ENCODE data around the gene SLX9. TPM values are rescaled to one million over a fixed set of nuclear protein-coding genes. Genes with fewer than 3 reads are reported as not detected.

Gene SLX9
- total RNA-seq, 1 donor from 2014 or later = 19.8 TPM

DNA sequence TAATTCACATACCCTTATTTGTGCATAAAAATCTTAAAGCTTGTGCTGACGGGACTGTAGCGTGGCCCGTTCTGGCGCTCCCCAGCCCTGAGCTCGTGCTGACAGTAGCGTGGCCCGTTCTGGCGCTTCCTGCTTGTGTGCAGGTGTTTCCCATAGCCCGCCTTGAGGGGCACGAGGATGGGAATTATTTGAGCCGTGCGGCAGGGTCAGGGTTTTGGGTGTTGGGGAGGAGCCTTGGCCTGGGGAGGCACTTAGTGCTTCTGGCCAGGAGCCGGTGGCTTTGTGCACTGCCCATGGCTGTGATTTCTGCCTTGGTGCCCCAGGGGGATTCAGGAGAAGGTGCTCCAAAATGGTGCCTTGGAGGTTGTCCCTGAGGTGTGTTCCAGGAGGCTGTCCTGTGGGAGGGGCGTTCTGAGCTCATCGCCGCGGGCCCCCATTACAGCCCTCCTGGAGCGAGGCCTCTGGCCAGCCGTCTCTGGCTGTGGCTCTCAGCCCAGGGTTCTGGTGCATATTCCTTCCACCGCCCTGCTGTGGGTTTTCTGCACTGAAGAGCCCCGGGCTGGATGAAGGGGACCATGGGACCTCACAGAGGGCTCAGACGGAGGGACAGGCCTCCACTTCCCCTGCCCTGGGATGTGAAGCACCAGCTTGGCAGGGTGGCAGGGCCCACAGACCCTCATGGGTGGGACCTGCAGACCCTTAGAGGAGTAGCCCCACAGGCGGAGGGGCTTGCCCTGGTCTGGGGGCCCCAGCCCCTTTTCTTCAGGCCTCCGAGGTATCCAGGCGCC, 6.6 kb downstream of the SLX9 start:
- DNase-seq (ENCODE audit: low read depth in 2 of 2) = peak in 1 of 2 donors; percentile 41

- DNase-seq (ENCODE audit: low read depth in 2 of 2) = peak in 1 of 2 donors; percentile 49
These were observed 7.5 kb downstream of the SLX9 start for GRCh38 chr21:44947111-44947929.

DNA sequence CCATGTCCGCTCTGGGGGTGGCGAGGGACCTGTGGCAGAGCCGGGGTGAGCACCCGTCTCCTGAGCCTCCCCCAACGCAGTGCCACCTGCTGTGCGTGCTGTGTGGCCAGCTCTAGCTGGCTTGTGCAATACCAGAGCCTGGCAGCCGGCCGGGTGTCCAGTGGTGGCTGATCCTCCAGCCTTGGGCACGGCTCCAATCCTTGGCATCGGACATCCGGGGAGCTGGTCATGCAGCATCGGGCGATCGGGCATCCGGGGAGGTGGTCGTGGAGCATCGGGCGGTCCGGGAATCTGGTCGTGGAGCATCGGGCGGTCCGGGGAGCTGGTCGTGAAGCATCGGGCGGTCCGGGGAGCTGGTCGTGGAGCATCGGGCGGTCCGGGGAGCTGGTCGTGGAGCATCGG, 8.1 kb downstream of the SLX9 start:
- no peak for DNase-seq (ENCODE audit: low read depth in 2 of 2)

DNA sequence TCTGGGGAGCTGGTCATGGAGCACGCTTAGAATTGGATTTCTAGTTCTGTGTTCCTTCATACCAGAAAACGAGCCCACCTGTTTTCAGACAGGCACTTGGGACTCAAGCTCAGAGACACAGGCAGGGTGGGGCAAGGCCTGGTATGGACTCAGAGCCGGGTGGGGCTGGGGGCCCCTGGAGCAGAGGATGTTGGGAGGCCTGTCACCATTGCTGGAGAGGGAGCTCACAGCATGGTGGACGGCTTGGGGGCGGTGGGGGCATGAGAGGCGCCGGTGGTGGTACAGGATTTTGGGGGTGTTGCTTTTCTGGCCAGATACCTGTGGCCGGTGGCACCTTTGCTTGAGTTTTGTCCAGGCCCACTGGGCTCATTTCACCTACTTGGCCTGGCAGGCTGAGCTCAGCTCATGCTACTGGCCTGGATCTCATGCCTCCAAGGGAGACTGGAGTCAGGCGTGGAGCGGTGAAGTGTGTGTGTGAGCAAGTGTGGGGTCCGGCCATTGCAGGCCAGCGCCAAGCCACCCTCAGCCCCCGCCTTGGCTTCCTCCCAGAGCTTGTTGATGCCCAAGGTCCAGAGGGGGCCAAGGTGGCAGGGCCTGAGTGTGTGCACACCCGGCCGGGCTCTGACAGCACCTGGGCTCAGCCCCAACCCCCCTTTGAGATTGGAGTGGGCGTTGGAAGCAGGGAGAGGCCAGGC, 8.7 kb downstream of the SLX9 start:
- DNase-seq (ENCODE audit: low read depth in 2 of 2) = no peak

DNA sequence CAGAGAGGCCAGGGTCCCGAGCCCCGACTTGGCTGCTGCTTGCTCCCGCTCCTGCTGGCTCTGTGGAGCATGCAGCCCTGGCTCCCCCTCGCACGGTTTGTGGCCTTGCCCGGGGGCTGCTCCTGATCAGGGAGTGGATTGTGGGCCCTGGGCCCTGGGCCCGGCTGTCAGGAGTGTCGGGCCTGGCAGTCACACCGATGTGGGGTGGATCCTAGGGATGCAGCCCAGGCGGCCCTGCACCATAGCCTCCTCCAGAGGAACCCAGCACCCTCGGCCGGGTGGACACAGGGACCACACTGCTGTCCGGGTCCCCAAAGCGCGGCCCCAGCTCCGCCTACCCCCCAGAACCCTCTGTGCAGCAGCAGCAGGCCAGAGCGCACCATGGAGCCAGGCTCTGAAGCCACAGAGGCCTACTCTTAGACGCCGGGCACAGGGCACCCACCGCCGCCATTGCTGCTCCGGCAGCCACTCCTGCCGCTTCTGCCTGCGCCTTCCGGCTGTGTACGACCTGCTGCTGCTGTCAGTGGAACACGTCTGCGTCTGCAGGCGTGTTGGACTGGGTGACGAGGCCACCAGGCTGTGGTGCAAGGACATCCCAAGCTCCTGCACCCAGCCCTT, 9.4 kb downstream of the SLX9 start:
- DNase-seq (ENCODE audit: low read depth in 2 of 2) = no peak

- peak; percentile 78 to 83 for DNase-seq (ENCODE audit: low read depth in 2 of 2)
These were observed 10.0 kb downstream of the SLX9 start for GRCh38 chr21:44949779-44950198.

DNA sequence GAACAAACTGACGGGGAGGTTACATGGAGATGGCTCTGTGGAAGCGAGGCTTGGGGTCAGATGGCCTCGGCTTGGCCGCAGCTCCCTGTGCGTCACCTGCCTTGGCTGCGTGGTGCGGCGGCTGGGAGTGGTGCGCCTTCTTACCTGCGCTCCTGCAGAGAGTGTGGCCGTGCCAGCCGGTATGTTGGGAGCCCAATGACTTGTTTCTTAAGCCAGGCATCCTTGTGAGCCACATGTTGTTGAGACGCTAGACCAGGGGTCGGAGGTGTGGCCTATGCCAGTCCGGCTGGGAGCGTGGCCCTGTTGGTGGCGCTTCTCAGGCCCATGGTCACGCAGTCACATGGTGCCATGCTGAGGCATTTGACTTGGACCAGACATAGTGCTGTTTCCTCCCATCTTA, 10.5 kb downstream of the SLX9 start:
- no peak for DNase-seq (ENCODE audit: low read depth in 2 of 2)

- DNase-seq (ENCODE audit: low read depth in 2 of 2) = no peak
These were observed 11.5 kb downstream of the SLX9 start for GRCh38 chr21:44951186-44951915.

- no peak for DNase-seq (ENCODE audit: low read depth in 2 of 2)
These were observed 12.5 kb downstream of the SLX9 start for GRCh38 chr21:44952116-44952928.

- no peak for DNase-seq (ENCODE audit: low read depth in 2 of 2)
These were observed 13.2 kb downstream of the SLX9 start for GRCh38 chr21:44952929-44953627.

GRCh38 chr21:44953628-44954021, 13.8 kb downstream of the SLX9 start:
- no peak for DNase-seq (ENCODE audit: low read depth in 2 of 2)

- DNase-seq (ENCODE audit: low read depth in 2 of 2) = no peak
These were observed 14.5 kb downstream of the SLX9 start for GRCh38 chr21:44954281-44954771.

- DNase-seq (ENCODE audit: low read depth in 2 of 2) = no peak
These were observed 15.4 kb downstream of the SLX9 start for GRCh38 chr21:44955141-44955797.

DNA sequence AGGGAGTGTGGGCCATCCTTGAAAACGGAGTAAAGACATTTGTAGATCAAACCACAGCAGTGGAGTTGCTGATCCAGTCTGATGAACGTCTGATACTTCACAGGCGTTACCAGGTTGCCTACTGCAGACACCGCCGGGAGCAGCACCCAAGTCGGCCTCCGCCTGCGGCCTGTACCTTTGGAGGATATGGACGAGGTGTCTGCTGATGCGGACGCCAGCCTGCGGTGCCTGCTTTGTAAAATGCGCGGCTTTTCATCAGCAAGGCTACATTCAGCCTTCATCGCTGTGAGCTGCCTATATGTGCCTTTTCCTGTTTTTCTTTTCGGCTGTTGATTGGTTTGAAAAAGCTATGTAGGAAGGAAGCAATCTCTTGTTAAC, 16.0 kb downstream of the SLX9 start:
- DNase-seq (ENCODE audit: low read depth in 2 of 2) = no peak

- no peak for DNase-seq (ENCODE audit: low read depth in 2 of 2)
These were observed 16.7 kb downstream of the SLX9 start for GRCh38 chr21:44956356-44957046.

- no peak for DNase-seq (ENCODE audit: low read depth in 2 of 2)
These were observed 17.4 kb downstream of the SLX9 start for GRCh38 chr21:44957047-44957831.

GRCh38 chr21:44957901-44958451, 18.1 kb downstream of the SLX9 start:
- no peak for DNase-seq (ENCODE audit: low read depth in 2 of 2)

All from lung microvascular endothelial cell (primary cell).